Thyroid gland (tissue), 4 donors: Measurements from ENCODE around the gene FLOT1.

Source experiments
- CTCF ChIP-seq, 6 experiments: fragments of 200-600 bp in 3 of 6; fragments of 450-650 bp in 3 of 6; sonication (generic) in 3 of 6; IDR thresholded peaks; one replicate each; pipeline ENCODE4 v1.5.1; 2016 to 2019; ENCODE audit warnings: antibody characterized with exemption in 6 of 6, mild to moderate bottlenecking in 2 of 6, inconsistent platforms in 1 of 6, moderate library complexity in 1 of 6
- POLR2A ChIP-seq, 2 donors: fragments of 450-650 bp; IDR thresholded peaks; one replicate each; pipeline ENCODE4 v1.6.1; 2017; ENCODE audit warnings: antibody characterized with exemption in 2 of 2, mild to moderate bottlenecking in 2 of 2, moderate library complexity in 1 of 2

GRCh38 chr6:30770592-30770991 lies 28.1 kb upstream of the FLOT1 start:
- TF ChIP-seq CTCF (IDR thresholded peaks at IDR 0.05), result no peak
- no peak for TF ChIP-seq POLR2A (IDR thresholded peaks at IDR 0.05)
